HCT116 (cell line): ENCODE measurements around the gene SLC16A4. TPM values are rescaled to one million over a fixed set of nuclear protein-coding genes. Genes with fewer than 3 reads are reported as not detected.

Experiments used
- ATAC-seq: fragments of 200-7000 bp; cut with Tn5 transposase; 2 replicates; pipeline ENCODE4 v1.9.1; 2020; ENCODE audit warnings: mild to moderate bottlenecking, moderate library complexity
- BruUV-seq: library from RNA; stranded (reverse); fragments of 400-500 nt; replicated peaks from 2 replicates; lab custom pipeline; 2021; lab: Mats Ljungman, UMichigan
- CTCF ChIA-PET: fragments of 300-600 bp; sonication (Branson Sonifier 250); formaldehyde crosslinking; loops from one replicate; lab custom pipeline; 2021; ENCODE audit warnings: antibody characterized with exemption; lab: Charles Lee
- POLR2A ChIA-PET: fragments of 300-600, 350-600 bp; sonication (Branson Sonifier 250); formaldehyde crosslinking; loops from one replicate; lab custom pipeline; 2021; ENCODE audit warnings: antibody characterized with exemption; lab: Charles Lee
- RAD21 ChIA-PET, 2 experiments: fragments of 300-600 bp; sonication (Branson Sonifier 250); formaldehyde crosslinking; loops; one replicate each; lab custom pipeline; 2023; ENCODE audit warnings: low total read pairs in 2 of 2; ENCODE audit not compliant: uncharacterized antibody in 2 of 2, unreplicated experiment in 2 of 2, low non-redundant PET in 1 of 2; lab: Charles Lee
- DNase-seq: peaks from one replicate; pipeline ENCODE4 v3.0.0-alpha.2; 2010; ENCODE audit warnings: low read depth, low spot score
- H2AFZ ChIP-seq: fragments of 200-600 bp; shearing (Covaris generic), sonication (generic); 2 replicates; pipeline ENCODE4 v1.6.1; 2017; ENCODE audit warnings: low read depth, mixed run types, mixed read lengths, antibody characterized with exemption, low read length; ENCODE audit not compliant: poor library complexity, severe bottlenecking
- H3K27ac ChIP-seq: 2 replicates; pipeline ENCODE4 v1.5.1; 2012; ENCODE audit warnings: low read depth, low read length
- H3K27me3 ChIP-seq: fragments of 200-600 bp; sonication (generic); 2 replicates; pipeline ENCODE4 v1.6.1; 2016; ENCODE audit warnings: mixed run types, low read length, mixed read lengths; ENCODE audit not compliant: insufficient read depth
- H3K36me3 ChIP-seq, 2 experiments: fragments of 200-500 bp in 1 of 2; fragments of 200-600 bp in 1 of 2; sonication (Bioruptor generic) in 1 of 2; sonication (generic) in 1 of 2; 2 replicates each; pipeline versions ENCODE4 v1.5.1 to v1.6.1; 2014 to 2016; ENCODE audit warnings: low read length in 2 of 2, inconsistent platforms in 1 of 2, mixed read lengths in 1 of 2, mixed run types in 1 of 2; ENCODE audit not compliant: insufficient read depth in 2 of 2, control insufficient read depth in 1 of 2
- H3K4me1 ChIP-seq, 2 experiments: fragments of 200-600 bp in 1 of 2; sonication (generic) in 1 of 2; 2 replicates each; pipeline versions ENCODE4 v1.5.1 to v1.6.1; 2012 to 2017; ENCODE audit warnings: low read length in 2 of 2, inconsistent platforms in 1 of 2, mild to moderate bottlenecking in 1 of 2, mixed read lengths in 1 of 2, mixed run types in 1 of 2, moderate library complexity in 1 of 2; ENCODE audit not compliant: insufficient read depth in 2 of 2, control insufficient read depth in 1 of 2
- H3K4me2 ChIP-seq: fragments of 200-600 bp; sonication (generic); 2 replicates; pipeline ENCODE4 v1.6.1; 2017; ENCODE audit warnings: mixed run types, low read length, mixed read lengths
- H3K4me3 ChIP-seq, 2 experiments: fragments of 200-600 bp in 1 of 2; sonication (generic) in 1 of 2; replicated peaks in 1 of 2; 2 replicates each; pipeline ENCODE4 v1.5.1; 2011 to 2016; ENCODE audit warnings: low read length in 2 of 2, control low read depth in 1 of 2, low read depth in 1 of 2, mild to moderate bottlenecking in 1 of 2, mixed read lengths in 1 of 2, mixed run types in 1 of 2
- H3K79me2 ChIP-seq: fragments of 200-600 bp; sonication (generic); 2 replicates; pipeline ENCODE4 v1.6.1; 2017; ENCODE audit warnings: mild to moderate bottlenecking, mixed run types, low read length, moderate library complexity, mixed read lengths; ENCODE audit not compliant: insufficient read depth
- H3K9ac ChIP-seq: fragments of 200-600 bp; sonication (generic); 2 replicates; pipeline ENCODE4 v1.6.1; 2016; ENCODE audit warnings: low read length, mixed read lengths
- H3K9me2 ChIP-seq: fragments of 200-600 bp; sonication (generic), shearing (Covaris generic); 2 replicates; pipeline ENCODE4 v1.6.1; 2017; ENCODE audit warnings: mixed run types, mild to moderate bottlenecking, moderate library complexity; ENCODE audit not compliant: insufficient read depth
- H3K9me3 ChIP-seq, 2 experiments: fragments of 200-500 bp in 1 of 2; fragments of 200-600 bp in 1 of 2; sonication (Bioruptor generic) in 1 of 2; sonication (generic) in 1 of 2; 2 replicates each; pipeline ENCODE4 v1.6.1; 2014 to 2017; ENCODE audit warnings: low read length in 2 of 2, mixed read lengths in 2 of 2, inconsistent platforms in 1 of 2, low read depth in 1 of 2, mild to moderate bottlenecking in 1 of 2, mixed run types in 1 of 2, moderate library complexity in 1 of 2; ENCODE audit not compliant: control insufficient read depth in 1 of 2, insufficient read depth in 1 of 2
- H4K20me1 ChIP-seq: fragments of 200-600 bp; sonication (generic), shearing (Covaris generic); 2 replicates; pipeline ENCODE4 v1.6.1; 2017; ENCODE audit warnings: mixed run types, mild to moderate bottlenecking, moderate library complexity; ENCODE audit not compliant: insufficient read depth
- CBX3 ChIP-seq: IDR thresholded peaks from 2 replicates; pipeline ENCODE4 v1.6.1; 2012; ENCODE audit warnings: low read depth
- EGR1 ChIP-seq: IDR thresholded peaks from 2 replicates; pipeline ENCODE4 v1.6.1; 2012; ENCODE audit warnings: low read depth
- ELF1 ChIP-seq: IDR thresholded peaks from 2 replicates; pipeline ENCODE4 v1.6.1; 2012; ENCODE audit warnings: low read depth, borderline replicate concordance
- EZH2 ChIP-seq: fragments of 200-600 bp; sonication (generic); IDR thresholded peaks from 2 replicates; pipeline ENCODE4 v1.6.1; 2017; ENCODE audit warnings: antibody characterized with exemption, mixed run types
- EZH2phosphoT487 ChIP-seq: fragments of 200-600 bp; IDR thresholded peaks from 2 replicates; pipeline ENCODE4 v1.6.1; 2018; ENCODE audit warnings: antibody characterized with exemption, borderline replicate concordance
- FOSL1 ChIP-seq: IDR thresholded peaks from 2 replicates; pipeline ENCODE4 v1.6.1; 2012; ENCODE audit warnings: low read depth
- JUND ChIP-seq: IDR thresholded peaks from 2 replicates; pipeline ENCODE4 v1.6.1; 2012
- MAX ChIP-seq: IDR thresholded peaks from 2 replicates; pipeline ENCODE4 v1.6.1; 2012
- RAD21 ChIP-seq: IDR thresholded peaks from 2 replicates; pipeline ENCODE4 v1.6.1; 2012; ENCODE audit warnings: low read depth, mild to moderate bottlenecking
- SIN3A ChIP-seq: IDR thresholded peaks from 2 replicates; pipeline ENCODE4 v1.6.1; 2012; ENCODE audit warnings: low read depth
- SRF ChIP-seq: IDR thresholded peaks from 2 replicates; pipeline ENCODE4 v1.6.1; 2012; ENCODE audit warnings: low read depth
- TCF7L2 ChIP-seq: IDR thresholded peaks from 2 replicates; pipeline ENCODE4 v1.7.0; 2011; ENCODE audit warnings: borderline replicate concordance, inconsistent platforms; ENCODE audit not compliant: insufficient read depth, insufficient read length; ENCODE audit errors: extremely low read depth
- YY1 ChIP-seq: IDR thresholded peaks from 2 replicates; pipeline ENCODE4 v1.6.1; 2011; ENCODE audit warnings: low read length, low read depth, moderate library complexity, mild to moderate bottlenecking; ENCODE audit not compliant: insufficient replicate concordance; ENCODE audit errors: extremely low read depth
- ZFX ChIP-seq: fragments of 450-650 bp; IDR thresholded peaks from 2 replicates; pipeline ENCODE4 v1.6.1; 2017
- ZNF274 ChIP-seq: fragments of 200-500 bp; sonication (Bioruptor generic); IDR thresholded peaks from 2 replicates; pipeline ENCODE4 v1.6.1; 2014; ENCODE audit warnings: mild to moderate bottlenecking, low read depth, low read length, inconsistent platforms
- intact Hi-C: fragments of 100-400 bp; cut with micrococcal nuclease; formaldehyde crosslinking; loops from 2 replicates; pipeline ENCODE4 v1.10.0; 2022
- total RNA-seq: library from RNA; stranded (reverse); gene quantifications from one replicate; pipeline ENCODE4 v1.2.1, GENCODE V29; 2021; ENCODE audit not compliant: unreplicated experiment
- TF ChIP-seq, protein P1 (sequence below): IDR thresholded peaks from 2 replicates; pipeline ENCODE4 v1.6.1; 2011; ENCODE audit warnings: mild to moderate bottlenecking, low read length, moderate library complexity; ENCODE audit not compliant: insufficient replicate concordance; ENCODE audit errors: extremely low read depth
- TF ChIP-seq, protein P2 (sequence below): IDR thresholded peaks from 2 replicates; pipeline ENCODE4 v1.6.1; 2012
- TF ChIP-seq, protein P3 (sequence below), 3 experiments: fragments of 200-600 bp in 1 of 3; sonication (generic) in 1 of 3; IDR thresholded peaks in 2 of 3; conservative IDR thresholded peaks in 1 of 3; 2 replicates each; pipeline ENCODE4 v1.5.1; 2012 to 2017; ENCODE audit warnings: low read depth in 2 of 3, low read length in 2 of 3, antibody characterized with exemption in 1 of 3, borderline replicate concordance in 1 of 3, control low read depth in 1 of 3, mild to moderate bottlenecking in 1 of 3, mixed read lengths in 1 of 3, mixed run types in 1 of 3, moderate library complexity in 1 of 3; ENCODE audit not compliant: insufficient read depth in 1 of 3

Gene SLC16A4
- total RNA-seq, 1 experiment from 2014 or later, result 0.20 TPM

- ATAC-seq (no peak), DNase-seq (no peak)
- no peaks in the 10 kb centered on the region for H3K27me3 ChIP-seq
- POLR2A ChIA-PET, result no interaction called here
- H2AFZ ChIP-seq, result no peak overlapping the region
- no peaks in the 10 kb centered on the region for H3K9me3 ChIP-seq
- TF ChIP-seq TCF7L2 (no peak), RAD21 (no peak)
- no peak overlapping the region for H3K4me2 ChIP-seq
- no peaks in the 10 kb centered on the region for H3K9me2 ChIP-seq
- no peak overlapping the region for H3K4me3 ChIP-seq
- no peaks in the 10 kb centered on the region for H4K20me1 ChIP-seq
- BruUV-seq, result no TSS peak
- RAD21 ChIA-PET, result no interaction called here
- H3K27ac ChIP-seq, result no peak overlapping the region
- intact Hi-C loops, result no loop called here
- CTCF ChIA-PET, result interaction anchor here (1.1 to 1.4 kb wide), 4 partner anchors 10 to 121 kb away, joined by 3 to 5 read pairs (median 4); partner anchors contain the start of gene RBM15
- no peaks in the 10 kb centered on the region for H3K79me2 ChIP-seq
- peaks cover 13 to 26% of the 10 kb centered on the region in 2 experiments for H3K4me1 ChIP-seq
- no peak overlapping the region for H3K9ac ChIP-seq
- H3K36me3 ChIP-seq, result no peaks in the 10 kb centered on the region
Observed at GRCh38 chr1:110328700-110329099, 62.1 kb downstream of the SLC16A4 start.

DNA sequence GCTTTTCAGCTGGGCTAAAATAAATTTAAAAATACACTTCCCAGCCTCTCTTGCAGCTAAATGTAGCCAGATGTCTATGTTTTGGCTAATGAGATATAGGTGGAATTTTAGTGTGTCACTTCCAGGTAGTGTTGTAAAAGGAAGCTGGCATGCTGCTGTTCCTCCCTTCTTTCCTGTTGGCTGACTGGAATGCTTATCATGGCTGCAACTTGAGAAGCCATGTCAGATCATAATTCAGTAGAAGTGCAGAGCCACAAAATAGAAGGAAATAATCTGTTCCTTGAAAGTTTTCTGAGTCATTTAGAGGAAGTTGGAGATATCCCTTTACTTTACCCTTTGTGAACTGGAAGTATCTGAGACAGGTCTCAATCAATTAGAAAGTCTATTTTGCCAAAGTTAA lies 62.6 kb downstream of the SLC16A4 start:
- no peak overlapping the region for H3K4me2 ChIP-seq
- DNase-seq (no peak), ATAC-seq (no peak)
- no peaks in the 10 kb centered on the region for H4K20me1 ChIP-seq
- no peak overlapping the region for H3K9ac ChIP-seq
- POLR2A ChIA-PET, result no interaction called here
- H3K9me2 ChIP-seq, result no peaks in the 10 kb centered on the region
- CTCF ChIA-PET, result interaction anchor here (1.1 to 1.4 kb wide), 3 partner anchors 10 to 119 kb away, joined by 3 to 5 read pairs (median 4); partner anchors contain the start of gene RBM15
- H3K27ac ChIP-seq, result no peak overlapping the region
- no peak overlapping the region for H3K4me3 ChIP-seq
- H3K36me3 ChIP-seq, result no peaks in the 10 kb centered on the region
- RAD21 ChIA-PET, result no interaction called here
- BruUV-seq, result no TSS peak
- H2AFZ ChIP-seq, result no peak overlapping the region
- no peaks in the 10 kb centered on the region for H3K79me2 ChIP-seq
- H3K4me1 ChIP-seq, result peaks cover 12 to 26% of the 10 kb centered on the region in 2 experiments
- H3K9me3 ChIP-seq, result no peaks in the 10 kb centered on the region
- intact Hi-C loops, result no loop called here
- no peaks in the 10 kb centered on the region for H3K27me3 ChIP-seq
- TF ChIP-seq EGR1 (no peak), ZFX (no peak), JUND (no peak), ZNF274 (no peak), EZH2 (no peak), SRF (no peak), RAD21 (no peak), YY1 (no peak), FOSL1 (no peak), CBX3 (no peak), ELF1 (no peak), SIN3A (no peak), TCF7L2 (no peak), MAX (no peak), EZH2phosphoT487 (no peak)
- TF ChIP-seq, protein P1, sequence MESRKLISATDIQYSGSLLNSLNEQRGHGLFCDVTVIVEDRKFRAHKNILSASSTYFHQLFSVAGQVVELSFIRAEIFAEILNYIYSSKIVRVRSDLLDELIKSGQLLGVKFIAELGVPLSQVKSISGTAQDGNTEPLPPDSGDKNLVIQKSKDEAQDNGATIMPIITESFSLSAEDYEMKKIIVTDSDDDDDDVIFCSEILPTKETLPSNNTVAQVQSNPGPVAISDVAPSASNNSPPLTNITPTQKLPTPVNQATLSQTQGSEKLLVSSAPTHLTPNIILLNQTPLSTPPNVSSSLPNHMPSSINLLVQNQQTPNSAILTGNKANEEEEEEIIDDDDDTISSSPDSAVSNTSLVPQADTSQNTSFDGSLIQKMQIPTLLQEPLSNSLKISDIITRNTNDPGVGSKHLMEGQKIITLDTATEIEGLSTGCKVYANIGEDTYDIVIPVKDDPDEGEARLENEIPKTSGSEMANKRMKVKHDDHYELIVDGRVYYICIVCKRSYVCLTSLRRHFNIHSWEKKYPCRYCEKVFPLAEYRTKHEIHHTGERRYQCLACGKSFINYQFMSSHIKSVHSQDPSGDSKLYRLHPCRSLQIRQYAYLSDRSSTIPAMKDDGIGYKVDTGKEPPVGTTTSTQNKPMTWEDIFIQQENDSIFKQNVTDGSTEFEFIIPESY, result no peak
- TF ChIP-seq, protein P2, sequence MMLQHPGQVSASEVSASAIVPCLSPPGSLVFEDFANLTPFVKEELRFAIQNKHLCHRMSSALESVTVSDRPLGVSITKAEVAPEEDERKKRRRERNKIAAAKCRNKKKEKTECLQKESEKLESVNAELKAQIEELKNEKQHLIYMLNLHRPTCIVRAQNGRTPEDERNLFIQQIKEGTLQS, result no peak
- TF ChIP-seq, protein P3, sequence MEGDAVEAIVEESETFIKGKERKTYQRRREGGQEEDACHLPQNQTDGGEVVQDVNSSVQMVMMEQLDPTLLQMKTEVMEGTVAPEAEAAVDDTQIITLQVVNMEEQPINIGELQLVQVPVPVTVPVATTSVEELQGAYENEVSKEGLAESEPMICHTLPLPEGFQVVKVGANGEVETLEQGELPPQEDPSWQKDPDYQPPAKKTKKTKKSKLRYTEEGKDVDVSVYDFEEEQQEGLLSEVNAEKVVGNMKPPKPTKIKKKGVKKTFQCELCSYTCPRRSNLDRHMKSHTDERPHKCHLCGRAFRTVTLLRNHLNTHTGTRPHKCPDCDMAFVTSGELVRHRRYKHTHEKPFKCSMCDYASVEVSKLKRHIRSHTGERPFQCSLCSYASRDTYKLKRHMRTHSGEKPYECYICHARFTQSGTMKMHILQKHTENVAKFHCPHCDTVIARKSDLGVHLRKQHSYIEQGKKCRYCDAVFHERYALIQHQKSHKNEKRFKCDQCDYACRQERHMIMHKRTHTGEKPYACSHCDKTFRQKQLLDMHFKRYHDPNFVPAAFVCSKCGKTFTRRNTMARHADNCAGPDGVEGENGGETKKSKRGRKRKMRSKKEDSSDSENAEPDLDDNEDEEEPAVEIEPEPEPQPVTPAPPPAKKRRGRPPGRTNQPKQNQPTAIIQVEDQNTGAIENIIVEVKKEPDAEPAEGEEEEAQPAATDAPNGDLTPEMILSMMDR (IDR thresholded peaks at IDR 0.05 in 2 of 3, conservative IDR thresholded peaks at IDR 0.05 in 1 of 3; ENCODE audit: borderline replicate concordance in 1 of 3, insufficient read depth in 1 of 3, low read depth in 2 of 3, low read length in 2 of 3), result no peak
